Measurements from ENCODE around the gene ISCU.
"Not testable (repeated sequence)": the region's sequence is repeated elsewhere in the genome, so short reads cannot be mapped to it uniquely, and the experiment has no call there.

ISCU gene

DNA sequence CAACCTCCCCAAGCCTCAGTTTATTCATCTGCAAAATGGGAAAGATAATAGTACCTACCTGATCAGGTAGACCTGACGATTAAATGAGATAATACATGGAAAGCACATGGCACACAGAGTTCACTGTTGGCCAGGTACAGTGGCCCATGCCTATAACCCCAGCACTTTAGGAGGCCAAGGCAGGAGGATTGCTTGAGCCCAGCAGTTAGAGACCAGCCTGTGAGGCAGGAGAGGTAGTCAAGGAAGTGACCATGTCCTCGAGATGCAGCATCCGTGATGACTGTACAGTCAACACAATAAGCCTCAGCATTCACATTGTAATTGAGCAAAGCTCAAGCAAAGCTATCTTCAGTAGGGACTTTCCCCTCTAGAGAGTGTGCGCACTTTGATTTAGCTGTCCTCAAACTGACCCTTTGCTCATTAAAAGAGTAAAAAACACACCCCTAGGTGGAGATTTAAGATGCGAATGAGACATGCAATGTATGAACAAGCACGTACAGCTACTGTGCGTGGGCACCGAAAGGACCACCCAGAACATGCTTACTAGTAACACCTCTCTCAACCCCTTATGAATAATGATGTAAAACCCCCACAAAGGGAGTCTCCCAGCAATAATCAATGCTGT is 9.9 kb downstream of the ISCU start:
- no peak for DNase-seq

DNA sequence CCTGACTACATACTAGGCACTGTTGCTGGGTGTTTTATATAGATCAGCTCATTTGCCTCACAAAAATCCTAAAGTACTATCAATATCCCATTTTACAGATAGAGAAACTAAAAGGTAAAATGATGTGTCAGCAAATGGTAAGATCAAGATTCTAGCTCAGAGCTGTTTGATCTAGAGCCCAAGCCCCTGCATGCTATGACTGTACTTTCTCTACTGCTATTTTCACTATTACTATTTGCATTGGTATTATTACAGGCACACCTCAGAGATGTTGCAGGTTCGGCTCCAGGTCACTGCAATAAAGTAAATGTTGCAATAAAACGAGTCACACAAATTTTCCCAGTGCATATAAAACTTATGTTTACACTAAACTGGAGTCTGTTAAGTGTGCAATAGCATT is 10.9 kb downstream of the ISCU start:
- DNase-seq = no peak

DNA sequence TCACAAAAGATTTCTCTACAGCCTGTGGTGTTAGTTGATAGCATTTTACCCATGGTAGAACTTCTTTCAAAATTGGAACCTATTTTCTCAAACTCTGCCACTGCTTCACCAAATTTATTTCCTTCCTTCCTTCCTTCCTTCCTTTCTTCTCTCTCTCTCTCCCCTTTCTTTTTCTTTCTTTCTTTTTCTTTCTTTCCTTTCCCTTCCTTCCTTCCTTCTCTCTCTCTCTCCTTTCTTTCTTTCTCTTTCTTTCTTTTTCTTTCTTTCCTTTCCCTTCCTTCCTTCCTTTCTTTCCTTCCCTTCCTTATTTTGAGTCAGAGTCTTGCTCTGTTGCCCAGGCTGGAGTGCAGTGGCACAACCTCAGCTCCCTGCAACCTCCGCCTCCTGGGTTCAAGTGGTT is 11.9 kb downstream of the ISCU start:
- not testable (repeated sequence) for DNase-seq

DNA sequence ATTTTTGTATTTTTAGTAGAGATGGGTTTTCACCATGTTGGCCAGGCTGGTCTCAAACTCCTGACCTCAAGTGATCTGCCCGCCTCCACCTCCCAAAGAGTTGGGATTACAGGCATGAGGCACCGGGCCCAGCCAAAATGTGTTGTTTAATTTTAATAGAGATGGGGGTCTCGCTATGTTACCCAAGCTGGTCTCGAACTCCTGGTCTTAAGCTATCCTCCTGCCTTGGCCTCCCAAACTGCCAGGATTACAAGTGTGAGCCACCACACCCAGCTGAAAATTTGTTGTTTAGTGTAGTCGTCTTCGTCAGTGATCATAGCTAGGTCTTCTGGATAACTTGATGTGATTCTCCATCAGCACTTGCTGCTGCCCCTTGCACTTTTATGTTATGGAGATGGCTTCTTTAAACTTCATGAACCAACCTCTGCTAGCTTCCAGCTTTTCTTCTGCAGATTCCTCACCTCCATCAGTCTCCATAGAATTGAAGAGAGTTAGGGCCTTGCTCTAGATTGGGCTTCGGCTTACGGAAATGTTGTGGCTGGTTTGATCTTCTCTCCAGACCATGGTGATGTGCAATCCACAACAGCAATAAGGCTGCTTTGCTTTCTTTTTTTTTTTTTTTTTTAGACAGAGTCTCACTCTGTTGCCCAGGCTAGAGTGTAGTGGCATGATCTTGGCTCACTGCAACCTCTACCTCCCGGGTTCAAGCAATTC is 13.0 kb downstream of the ISCU start:
- no peak for DNase-seq

DNA sequence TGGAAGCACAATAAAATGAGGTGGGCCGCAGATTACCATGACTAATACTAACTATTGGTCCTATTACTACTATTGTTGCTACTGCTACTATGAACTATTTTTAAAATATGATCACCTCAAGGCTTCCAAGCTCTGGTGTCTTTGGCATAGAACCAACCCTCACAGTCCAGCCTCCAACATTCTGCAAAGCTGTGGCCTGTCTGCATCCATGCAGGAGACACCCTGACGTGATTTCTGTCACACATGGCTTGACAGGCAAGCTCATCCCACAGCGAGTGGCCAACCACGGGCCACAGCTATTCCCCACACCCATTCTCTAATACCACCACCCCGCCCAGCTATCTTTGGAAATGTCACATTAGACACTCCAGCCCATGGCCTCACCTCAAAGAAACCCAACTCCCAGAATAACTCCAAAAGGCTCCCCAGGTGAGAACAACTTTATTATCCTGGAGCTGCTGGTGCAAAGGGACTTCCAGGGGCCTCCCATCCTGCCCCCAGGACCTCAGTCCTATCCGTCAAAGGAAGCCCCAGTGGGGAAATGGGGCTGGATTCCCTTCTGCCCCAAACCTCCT is 14.4 kb downstream of the ISCU start:
- no peak for DNase-seq

DNA sequence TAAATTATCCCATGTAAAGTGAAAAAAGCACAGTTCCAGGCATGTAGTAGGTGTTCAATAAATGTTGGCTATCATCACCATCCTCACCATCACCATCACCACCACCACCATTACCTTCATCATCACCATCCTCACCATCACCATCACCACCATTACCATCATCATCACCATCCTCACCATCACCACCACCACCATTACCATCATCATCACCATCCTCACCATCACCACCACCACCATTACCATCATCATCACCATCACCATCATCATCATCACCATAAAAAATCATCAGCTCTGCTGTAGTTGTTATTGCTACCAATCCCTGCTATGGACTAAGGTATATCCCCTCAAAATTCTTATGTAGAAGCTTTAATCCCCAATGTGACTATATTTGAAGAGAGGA is 15.1 kb downstream of the ISCU start:
- no peak for DNase-seq

DNA sequence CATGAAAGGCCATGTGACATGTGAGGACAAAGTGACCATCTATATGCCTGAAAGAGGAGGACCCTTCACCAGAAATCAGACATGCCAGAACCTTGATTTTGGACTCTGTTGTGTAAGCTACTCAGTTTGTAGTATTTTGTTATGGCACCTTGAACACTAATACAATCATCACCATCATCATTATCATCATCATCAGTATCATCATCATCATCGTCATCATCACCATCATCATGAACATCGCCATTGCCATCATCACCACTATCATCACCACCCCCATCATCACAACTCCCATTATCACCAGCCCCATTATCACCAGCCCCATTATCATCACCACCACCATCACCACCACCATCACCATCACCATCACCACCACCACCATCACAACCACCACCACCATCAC is 15.9 kb downstream of the ISCU start:
- DNase-seq = no peak

DNA sequence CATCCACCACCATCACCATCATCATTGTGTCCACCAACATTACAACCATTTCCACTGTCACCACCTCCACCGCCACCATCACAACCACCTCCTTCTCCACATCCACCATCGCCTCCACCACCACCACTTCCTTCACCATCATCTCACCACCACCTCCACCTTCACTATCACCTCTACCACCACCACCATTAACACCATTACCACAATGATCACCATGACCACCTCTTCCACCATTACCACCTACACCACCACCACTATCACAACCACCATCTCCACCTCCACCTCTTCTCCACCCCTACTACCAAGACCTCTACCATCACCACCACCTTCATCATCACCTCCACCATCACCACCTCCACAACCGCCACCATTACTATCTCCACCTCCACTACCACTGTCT is 16.4 kb downstream of the ISCU start:
- DNase-seq = no peak

DNA sequence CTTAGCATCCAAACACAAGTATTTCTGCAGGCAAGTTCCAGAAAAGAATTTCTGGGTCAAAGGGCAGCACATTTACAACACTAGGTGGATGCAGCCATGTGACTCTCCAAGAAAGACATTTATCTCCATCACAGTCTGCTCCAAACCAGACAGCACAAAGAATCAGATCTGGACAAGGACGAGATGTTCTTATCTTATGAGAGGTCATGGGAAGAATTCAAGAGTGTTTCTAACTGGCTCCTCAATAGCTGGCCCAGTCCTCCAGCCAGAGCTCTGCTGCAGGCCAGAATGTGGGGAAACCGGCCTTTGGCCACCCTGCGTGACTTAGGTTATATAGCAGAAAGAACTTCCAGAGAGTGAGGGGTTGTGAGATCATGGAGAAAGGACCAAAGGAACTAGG is 18.1 kb downstream of the ISCU start:
- DNase-seq = no peak

DNA sequence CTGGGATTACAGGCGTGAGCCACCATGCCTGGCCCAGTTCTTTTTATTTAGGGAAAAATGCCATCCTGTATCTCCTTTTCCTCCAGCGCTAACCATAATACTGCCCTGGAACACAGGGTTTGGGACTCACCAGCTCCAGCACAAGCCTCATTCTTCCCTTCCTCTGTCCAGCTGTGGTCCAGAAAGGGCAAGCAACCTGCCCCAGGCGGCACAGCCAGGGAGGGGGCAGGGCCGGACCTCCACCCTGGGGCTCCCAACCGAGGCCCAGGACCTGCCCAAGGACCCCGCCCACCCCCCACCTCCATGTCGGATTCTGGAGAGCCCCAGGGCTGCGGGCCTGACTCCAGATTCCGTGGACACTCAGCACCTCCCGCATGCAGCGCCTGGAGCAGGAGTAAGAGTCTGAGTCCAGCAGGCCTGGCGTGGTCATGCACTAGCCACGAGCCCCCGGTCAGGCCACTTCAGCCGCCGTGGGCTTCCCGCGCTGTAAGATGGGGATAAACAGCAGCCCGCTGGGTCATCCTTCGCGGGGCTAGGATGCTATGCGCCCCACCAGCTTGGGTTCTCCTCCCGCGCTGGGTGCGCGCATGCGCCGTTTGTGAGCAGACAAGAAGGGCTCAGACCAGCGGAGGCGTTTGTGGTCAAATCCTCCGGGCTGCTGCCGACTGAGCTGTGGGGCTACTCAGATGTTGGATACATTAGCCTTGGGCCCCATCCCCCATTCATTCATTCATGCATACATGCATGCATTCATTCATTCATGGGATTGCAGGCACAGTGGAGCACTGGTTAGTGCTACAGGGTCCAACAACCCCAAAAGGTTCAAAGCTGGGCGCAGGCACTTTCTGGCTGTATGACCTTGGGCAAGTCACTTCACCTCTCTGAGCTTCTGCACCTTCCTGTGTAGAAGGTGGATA is 19.2 kb downstream of the ISCU start:
- no peak for DNase-seq

DNA sequence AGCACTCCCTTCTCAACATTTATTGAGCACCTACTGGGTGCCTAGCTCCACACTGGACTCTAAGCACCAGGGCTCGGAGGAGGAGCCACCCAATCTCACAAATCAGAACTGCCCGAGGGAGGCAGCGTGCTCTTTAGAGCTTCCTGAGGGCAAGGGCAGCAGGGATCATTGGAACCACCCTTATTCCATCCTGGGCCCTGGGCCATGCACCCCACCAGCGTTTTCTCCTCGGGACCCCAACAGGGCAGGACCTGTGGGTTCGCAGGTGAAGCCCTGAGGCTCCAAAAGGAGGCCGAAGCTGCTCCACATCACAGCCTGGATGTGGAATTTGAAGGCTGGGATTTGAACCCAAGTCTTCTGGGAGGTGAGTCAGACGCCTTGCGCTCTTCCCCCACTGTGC is 20.1 kb downstream of the ISCU start:
- DNase-seq = no peak

DNA sequence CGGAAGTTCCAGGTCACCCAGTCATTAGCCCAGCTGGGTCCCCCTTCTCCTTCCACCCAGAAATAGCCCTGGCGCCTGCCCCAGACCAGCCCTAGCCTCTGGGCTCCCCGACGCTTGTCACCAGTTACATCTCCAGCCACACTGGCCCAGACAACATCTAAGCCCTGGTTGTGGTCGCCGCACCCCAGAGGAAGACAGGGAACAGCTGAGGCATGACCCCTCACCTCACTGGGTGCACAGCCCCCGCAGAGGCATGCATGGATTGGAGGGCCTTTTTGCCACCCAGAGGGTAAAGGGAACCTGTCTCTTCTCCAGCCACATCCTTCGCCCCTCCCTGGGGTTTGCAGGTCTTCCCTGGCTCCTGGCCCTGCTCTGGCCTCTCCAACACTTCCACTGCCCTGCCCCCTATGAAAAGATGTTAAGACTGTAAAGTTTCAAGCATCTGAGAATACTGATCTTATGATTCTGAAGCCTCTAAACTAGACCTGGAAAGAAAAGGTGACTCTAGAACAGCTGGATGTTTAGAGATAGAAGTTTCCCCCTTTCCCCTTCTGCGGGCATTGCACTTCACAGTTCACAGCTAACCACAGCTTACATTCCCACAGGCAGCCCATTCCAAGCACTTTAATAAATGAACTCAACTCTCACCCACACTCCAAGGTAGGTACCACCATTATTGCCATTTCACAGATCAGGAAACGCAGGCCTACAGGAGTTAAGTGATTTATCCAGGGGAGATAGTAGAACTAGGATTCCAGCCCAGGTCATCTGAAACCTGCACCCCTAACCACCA is 20.8 kb downstream of the ISCU start:
- DNase-seq = no peak

DNA sequence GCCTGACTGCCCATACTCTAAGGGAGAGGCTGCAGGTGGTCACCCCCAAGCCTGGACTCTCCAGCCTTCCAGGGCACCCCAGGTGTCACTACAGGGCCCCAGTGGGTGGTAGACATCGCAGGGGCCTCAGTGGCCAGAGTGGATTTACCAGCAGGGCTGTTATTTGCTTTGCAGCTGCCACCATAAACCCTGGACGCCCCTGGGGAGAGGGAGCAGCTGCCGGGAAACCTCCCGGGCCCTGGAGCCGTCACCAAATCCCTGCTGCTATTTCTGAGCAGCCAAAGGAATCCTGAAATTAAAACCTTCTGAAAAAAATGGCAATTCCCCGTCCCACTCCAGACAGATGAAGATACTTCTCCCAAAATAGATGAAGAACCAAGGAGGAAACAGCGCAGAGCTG is 21.6 kb downstream of the ISCU start:
- DNase-seq = no peak

DNA sequence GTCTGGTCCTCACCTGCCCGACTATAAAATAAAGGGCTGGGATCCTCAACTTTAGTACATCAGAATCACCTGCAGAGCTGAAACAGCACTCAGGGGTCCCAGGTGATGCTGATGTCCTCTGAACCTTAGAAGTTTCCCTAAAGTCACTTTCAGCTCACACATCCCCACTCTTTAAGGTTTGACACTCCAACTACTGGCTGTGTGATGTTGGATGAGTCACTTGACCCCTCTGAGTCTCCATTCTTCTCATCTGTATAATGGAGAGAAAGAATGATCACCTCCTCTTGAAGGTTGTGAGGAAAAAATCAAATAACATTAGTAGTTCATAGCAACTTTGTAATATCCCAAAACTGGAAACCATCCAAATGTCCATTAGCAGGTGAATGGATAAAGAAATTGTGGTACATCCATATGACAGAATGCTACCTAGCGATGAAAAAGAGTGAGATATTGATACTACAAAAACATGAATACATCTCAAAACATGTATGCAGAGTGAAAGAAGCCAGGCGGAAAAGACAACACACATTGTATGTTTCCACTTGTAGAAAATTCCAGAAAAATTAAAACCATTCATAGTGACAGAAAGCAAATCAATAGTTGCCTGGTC is 22.2 kb downstream of the ISCU start:
- no peak for DNase-seq

DNA sequence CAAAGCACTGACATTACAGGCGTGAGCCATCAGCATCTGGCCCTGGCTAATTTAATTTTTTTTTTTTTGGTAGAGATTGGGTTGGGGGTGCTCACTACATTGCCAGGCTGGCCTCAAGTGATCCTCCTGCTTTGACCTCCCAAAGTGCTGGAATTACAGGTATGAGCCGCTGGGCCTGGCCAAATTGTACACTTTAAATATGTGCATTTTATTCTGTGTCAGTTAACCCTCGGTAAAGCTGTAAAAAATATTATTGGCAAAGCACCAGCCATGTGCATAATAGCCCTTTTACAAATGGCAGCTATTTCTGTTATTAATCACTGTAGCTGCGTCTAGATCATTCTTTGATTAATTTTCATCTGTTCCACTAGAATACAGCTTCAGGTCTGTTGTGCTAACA is 23.5 kb downstream of the ISCU start:
- DNase-seq = no peak

DNA sequence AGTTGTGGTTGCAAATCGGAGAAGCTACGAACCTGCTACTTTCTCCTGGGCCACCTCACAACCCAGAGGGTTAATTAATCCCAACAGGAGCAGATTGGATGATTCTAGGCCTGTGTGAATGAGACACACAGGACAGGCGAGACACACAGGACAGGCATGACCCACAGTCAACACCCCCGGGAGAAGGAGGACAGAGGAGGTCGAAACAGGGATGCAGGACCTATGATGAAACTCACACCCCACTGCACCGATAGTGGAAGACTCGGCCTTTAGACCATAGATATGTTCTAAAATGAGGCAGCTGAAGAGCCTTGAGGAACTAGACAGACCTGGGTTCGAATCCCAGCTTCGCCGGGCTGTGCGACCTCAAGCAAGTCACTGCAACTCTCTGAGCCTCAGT is 23.9 kb downstream of the ISCU start:
- DNase-seq = no peak

DNA sequence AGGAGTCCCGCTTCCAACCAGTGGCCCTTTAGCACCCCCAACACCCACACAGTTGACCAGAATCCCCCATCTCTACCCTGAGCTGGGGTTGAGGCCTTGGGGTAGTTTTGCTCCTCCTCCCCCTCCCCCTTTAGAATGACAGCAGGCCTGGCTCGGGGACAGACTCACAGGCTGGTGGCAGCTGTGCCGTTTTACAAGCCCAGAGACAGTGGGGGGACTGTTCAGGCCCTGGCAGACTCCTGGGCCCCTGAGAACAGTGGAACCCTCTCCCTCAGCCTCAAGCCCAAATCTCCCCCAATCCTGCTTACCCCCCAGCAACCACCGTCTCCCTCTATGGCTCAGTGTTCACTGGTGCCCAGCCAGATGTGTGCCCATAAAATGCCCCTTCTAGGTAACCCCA is 25.4 kb downstream of the ISCU start:
- no peak for DNase-seq

DNA sequence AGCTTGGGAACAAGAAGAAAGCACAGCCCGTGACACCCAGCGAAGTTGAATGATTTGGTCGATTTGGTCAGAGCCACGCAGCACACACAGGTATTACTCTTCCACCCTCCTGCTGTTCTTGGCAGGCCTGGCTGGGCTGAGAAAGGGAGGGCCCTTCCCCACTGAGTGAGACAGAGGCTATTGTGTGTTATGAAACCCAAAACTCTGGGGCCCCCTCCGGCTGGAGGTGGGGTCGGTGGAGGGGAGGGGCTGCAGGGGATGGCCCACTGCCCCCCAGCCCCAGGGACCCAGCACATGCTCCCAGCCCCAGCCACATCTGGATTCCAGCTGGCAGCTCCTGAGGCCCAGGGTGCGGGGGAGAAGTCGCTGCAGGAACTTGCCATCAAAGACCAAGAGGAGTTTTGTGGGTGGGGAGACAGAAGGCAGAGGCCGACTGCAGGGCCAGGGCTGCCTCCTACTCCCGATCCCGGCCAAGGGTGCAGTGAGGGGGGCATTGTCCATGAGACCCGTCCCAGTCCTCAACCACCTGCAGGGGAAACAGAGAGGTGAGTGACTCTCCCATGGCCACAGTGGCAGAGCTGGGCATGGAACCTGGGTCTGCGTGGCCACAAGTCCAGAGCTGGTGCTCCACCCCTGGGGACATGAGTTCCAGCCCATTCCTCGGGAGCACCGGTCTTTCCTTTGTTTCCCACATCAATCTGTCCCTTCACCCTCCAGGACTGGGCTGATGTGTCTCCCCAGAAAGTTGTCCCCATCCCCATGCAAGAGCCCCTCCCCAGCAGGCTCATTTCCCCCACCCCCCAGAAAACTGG is 26.8 kb downstream of the ISCU start:
- no peak for DNase-seq

DNA sequence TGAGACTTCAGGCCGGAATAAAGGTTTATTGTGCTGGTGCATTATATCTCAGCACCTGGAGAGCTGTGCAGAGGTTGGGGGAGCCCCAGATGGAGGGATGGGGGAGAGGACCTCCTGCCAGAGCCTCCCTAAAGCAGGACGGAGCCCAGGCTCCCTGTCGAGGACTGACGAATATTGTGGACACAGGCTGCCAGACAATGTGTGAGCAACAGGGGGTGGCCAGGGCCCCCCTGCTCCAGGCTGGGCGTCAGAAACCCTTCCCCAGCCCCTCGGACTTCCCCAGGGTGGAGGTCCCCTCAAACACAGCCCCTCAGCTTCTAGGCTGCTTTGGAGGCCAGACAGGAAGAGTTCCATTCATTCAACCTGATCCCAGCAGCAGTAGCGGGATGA is 27.4 kb downstream of the ISCU start:
- DNase-seq = no peak

DNA sequence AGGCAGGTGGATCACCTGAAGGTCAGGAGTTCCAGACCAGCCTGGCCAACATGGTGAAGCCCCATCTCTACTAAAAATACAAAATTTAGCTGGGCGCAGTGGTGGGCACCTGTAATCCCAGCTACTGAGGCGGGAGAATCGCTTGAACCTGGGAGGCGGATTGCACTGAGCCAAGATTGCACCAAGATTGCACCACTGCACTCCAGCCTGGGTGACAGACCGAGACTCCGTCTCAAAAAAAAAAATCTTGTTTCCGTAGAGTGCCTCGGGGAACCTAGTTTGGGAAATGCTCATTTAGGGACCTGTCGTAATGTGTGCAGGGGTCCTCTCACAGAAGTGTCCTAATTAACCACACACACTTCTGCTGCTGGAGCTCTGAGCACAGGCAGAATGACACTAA is 28.1 kb downstream of the ISCU start:
- DNase-seq = not testable (repeated sequence)

DNA sequence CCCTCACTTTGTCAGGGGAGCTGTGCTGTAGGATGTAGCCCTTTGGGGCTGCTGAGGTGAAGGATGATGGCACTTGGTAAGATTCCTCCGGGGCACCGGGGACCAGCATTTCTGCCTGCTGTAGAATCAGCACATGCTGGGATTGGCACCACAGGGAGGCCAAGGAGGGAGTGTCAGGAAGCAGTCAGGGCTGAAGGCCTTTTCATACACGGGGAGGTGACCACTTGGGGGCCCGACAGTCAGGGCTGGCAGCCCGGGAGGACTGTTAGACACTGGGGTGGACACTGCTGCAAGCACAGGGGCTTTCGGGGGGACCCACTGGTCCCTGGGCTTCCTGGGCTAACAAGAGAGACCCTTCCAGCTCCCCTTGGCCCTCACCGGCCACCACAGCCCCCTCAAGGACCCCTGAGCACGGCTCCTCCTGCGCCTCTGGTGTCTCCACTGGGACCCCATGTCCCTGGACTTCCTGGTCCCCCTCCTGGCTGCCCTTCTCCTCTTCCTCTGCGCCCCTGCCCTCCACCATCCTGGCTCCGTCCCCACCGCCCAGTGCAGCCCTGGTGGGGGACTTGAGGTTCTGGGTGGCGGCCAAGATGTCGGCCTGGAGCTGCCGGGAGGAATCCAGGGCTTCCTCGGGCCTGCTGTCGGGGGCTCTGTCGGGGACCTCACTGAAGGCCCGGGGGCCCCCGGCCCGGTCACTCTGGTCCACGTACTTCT is 29.0 kb downstream of the ISCU start:
- no peak for DNase-seq
